ENCODE measurements around the gene DPM2.
A peak's percentile ranks its signal among the peaks of the same experiment; 100 is the strongest.

Gene DPM2

GRCh38 chr9:127916720-127917581 is 20.7 kb downstream of the DPM2 start, which contains the start of gene ST6GALNAC4:
Gene ST6GALNAC4, minus strand, starts transcription at chr9:127917041. Its CDS starts 622 bp downstream, at chr9:127916419.
- peak; percentile 94 to 97 for DNase-seq

- no peak for DNase-seq
These were observed 21.6 kb downstream of the DPM2 start for GRCh38 chr9:127915801-127916719.

GRCh38 chr9:127915325-127915752 is 22.3 kb downstream of the DPM2 start:
- DNase-seq = no peak

- DNase-seq = no peak
These were observed 24.0 kb downstream of the DPM2 start for GRCh38 chr9:127913682-127914081.

GRCh38 chr9:127912882-127913281 is 24.8 kb downstream of the DPM2 start:
- no peak for DNase-seq

- no peak for DNase-seq
These were observed 25.4 kb downstream of the DPM2 start for GRCh38 chr9:127912296-127912695.

GRCh38 chr9:127910613-127911205 is 26.9 kb downstream of the DPM2 start:
- no peak for DNase-seq

GRCh38 chr9:127909839-127910273 is 27.8 kb downstream of the DPM2 start:
- no peak for DNase-seq

- no peak for DNase-seq
These were observed 29.1 kb downstream of the DPM2 start for GRCh38 chr9:127908660-127908926.

- DNase-seq = no peak
These were observed 29.6 kb downstream of the DPM2 start for GRCh38 chr9:127907867-127908659.

GRCh38 chr9:127905788-127906191 is 31.9 kb downstream of the DPM2 start:
- peak; percentile 57 to 65 for DNase-seq

- peak; percentile 51 to 52 for DNase-seq
These were observed 32.5 kb downstream of the DPM2 start for GRCh38 chr9:127905004-127905728.

- DNase-seq = no peak
These were observed 33.1 kb downstream of the DPM2 start for GRCh38 chr9:127904561-127905003.

GRCh38 chr9:127903557-127904475 is 33.8 kb downstream of the DPM2 start:
- peak; percentile 42 to 43 for DNase-seq

GRCh38 chr9:127899128-127899943 is 38.3 kb downstream of the DPM2 start, which contains the start of gene ST6GALNAC6:
Gene ST6GALNAC6, minus strand, starts transcription at chr9:127899603. Its CDS starts 1,622 bp downstream, at chr9:127897981.
- peak; percentile 49 to 57 for DNase-seq

- DNase-seq = no peak
These were observed 39.1 kb downstream of the DPM2 start for GRCh38 chr9:127898433-127899127.

- DNase-seq = no peak
These were observed 40.4 kb downstream of the DPM2 start for GRCh38 chr9:127897193-127897692.

GRCh38 chr9:127896395-127897192 is 41.1 kb downstream of the DPM2 start:
- no peak for DNase-seq
